Kidney (tissue), 14 donors: ENCODE measurements around the gene HTR2B. TPM values are rescaled to one million over a fixed set of nuclear protein-coding genes. Genes with fewer than 3 reads are reported as not detected.

Experiments used
- DNase-seq, 5 donors: peaks; one replicate each; pipeline ENCODE4 v3.0.0-alpha.2; 2013 to 2020
- FAIRE-seq: peaks from 2 replicates; lab custom pipeline; 2012; peaks lifted over from hg19 to GRCh38; lab: Jason Lieb, UNC
- H3K27ac ChIP-seq, 2 donors: one replicate each; pipeline ENCODE4 v1.7.0; 2013; ENCODE audit warnings: low read depth in 2 of 2, low read length in 2 of 2, inconsistent platforms in 1 of 2
- H3K27me3 ChIP-seq: one replicate; pipeline ENCODE4 v1.7.1; 2013; ENCODE audit warnings: low read length, inconsistent platforms; ENCODE audit not compliant: control insufficient read depth, insufficient read depth
- H3K36me3 ChIP-seq, 3 donors: one replicate each; pipeline versions ENCODE4 v1.7.0 to v1.7.1; 2013; ENCODE audit warnings: low read length in 3 of 3, control low read depth in 1 of 3, inconsistent platforms in 1 of 3; ENCODE audit not compliant: insufficient read depth in 3 of 3, control insufficient read depth in 2 of 3
- H3K4me1 ChIP-seq, 3 donors: one replicate each; pipeline versions ENCODE4 v1.7.0 to v1.7.1; 2013; ENCODE audit warnings: low read length in 3 of 3, inconsistent platforms in 1 of 3, low read depth in 1 of 3; ENCODE audit not compliant: control insufficient read depth in 2 of 3, insufficient read depth in 2 of 3
- H3K4me3 ChIP-seq, 3 donors: one replicate each; pipeline versions ENCODE4 v1.7.0 to v1.8.1; 2013; ENCODE audit warnings: low read length in 3 of 3, control low read depth in 1 of 3, inconsistent platforms in 1 of 3
- H3K9ac ChIP-seq, 3 donors: one replicate each; pipeline versions ENCODE4 v1.7.0 to v1.7.1; 2013; ENCODE audit warnings: low read length in 3 of 3, control low read depth in 1 of 3, inconsistent platforms in 1 of 3
- H3K9me3 ChIP-seq, 3 donors: one replicate each; pipeline versions ENCODE4 v1.7.0 to v1.7.1; 2013; ENCODE audit warnings: low read length in 3 of 3, control low read depth in 1 of 3, inconsistent platforms in 1 of 3; ENCODE audit not compliant: control insufficient read depth in 2 of 3, insufficient read depth in 1 of 3
- intact Hi-C: fragments of 100-400 bp; cut with DNase I; formaldehyde crosslinking; loops from one replicate; pipeline ENCODE4 v1.11.1; 2022
- polyA plus RNA-seq: library from polyadenylated mRNA; stranded (reverse); fragments of 350-450 nt; fragmentation: Illumina TruSeq; extraction: RNeasy Lipid Tissue Mini Kit (QIAGEN cat#74804); gene quantifications from one replicate; pipeline ENCODE4 v1.2.3, GENCODE V29; 2014; ENCODE audit warnings: low read depth, low replicate concordance; ENCODE audit not compliant: insufficient read depth
- total RNA-seq: library from RNA; stranded (reverse); fragmentation: NEBNext Ultra II Directional; extraction: Animal tissue kit (Norgen Biotek cat#: 25700); gene quantifications from one replicate; pipeline ENCODE4 v1.2.1, GENCODE V29; 2021
- TF ChIP-seq, protein P1 (sequence below): IDR thresholded peaks from 3 replicates; pipeline ENCODE4 v1.5.1; 2012; ENCODE audit warnings: mild to moderate bottlenecking, moderate library complexity, borderline replicate concordance; ENCODE audit not compliant: insufficient read depth; ENCODE audit errors: extremely low read depth
- donor health status: control.
- donor health status: control.
- donor health status: control.
- donor health status: control.
- donor health status: control.
- donor health status: DM: yes; HTN: yes; CAD: no.
- donor health status: Normal renal cell carcinoma (clear cell type).

Gene HTR2B
- total and polyA plus RNA-seq, 2 donors from 2014 or later, result 2.0 to 3.0 TPM

DNA sequence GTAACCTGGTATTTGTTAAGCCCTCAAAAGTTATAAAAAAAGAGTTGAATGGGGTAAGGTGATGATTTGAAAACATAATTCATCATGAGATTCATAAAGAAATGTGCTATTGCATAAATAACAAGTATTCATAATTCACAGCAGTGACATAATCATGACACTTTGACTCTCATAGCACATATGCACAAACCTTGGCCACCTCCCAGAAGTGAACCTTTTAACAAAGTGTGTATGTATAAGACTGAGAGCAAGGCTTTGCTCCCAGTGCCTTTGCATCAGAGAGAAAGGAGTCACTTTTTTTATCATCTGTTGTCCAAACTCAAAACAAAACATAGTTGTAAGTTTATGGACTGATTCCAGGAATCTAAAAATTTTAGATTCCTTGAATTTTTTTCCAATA is 15.0 kb upstream of the HTR2B start:
- H3K9me3 ChIP-seq, result no peaks in the 10 kb centered on the region
- TF ChIP-seq, protein P1, sequence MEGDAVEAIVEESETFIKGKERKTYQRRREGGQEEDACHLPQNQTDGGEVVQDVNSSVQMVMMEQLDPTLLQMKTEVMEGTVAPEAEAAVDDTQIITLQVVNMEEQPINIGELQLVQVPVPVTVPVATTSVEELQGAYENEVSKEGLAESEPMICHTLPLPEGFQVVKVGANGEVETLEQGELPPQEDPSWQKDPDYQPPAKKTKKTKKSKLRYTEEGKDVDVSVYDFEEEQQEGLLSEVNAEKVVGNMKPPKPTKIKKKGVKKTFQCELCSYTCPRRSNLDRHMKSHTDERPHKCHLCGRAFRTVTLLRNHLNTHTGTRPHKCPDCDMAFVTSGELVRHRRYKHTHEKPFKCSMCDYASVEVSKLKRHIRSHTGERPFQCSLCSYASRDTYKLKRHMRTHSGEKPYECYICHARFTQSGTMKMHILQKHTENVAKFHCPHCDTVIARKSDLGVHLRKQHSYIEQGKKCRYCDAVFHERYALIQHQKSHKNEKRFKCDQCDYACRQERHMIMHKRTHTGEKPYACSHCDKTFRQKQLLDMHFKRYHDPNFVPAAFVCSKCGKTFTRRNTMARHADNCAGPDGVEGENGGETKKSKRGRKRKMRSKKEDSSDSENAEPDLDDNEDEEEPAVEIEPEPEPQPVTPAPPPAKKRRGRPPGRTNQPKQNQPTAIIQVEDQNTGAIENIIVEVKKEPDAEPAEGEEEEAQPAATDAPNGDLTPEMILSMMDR, result no peak
- no peaks in the 10 kb centered on the region for H3K36me3 ChIP-seq
- no peak overlapping the region for H3K9ac ChIP-seq
- peaks cover 0 to 5% (median 0%) of the 10 kb centered on the region in 3 donors for H3K4me1 ChIP-seq
- H3K27me3 ChIP-seq, result no peaks in the 10 kb centered on the region
- intact Hi-C loops, result no loop called here
- H3K27ac ChIP-seq, result no peak overlapping the region
- DNase-seq (no peak), FAIRE-seq (no peak)
- H3K4me3 ChIP-seq, result no peak overlapping the region

DNA sequence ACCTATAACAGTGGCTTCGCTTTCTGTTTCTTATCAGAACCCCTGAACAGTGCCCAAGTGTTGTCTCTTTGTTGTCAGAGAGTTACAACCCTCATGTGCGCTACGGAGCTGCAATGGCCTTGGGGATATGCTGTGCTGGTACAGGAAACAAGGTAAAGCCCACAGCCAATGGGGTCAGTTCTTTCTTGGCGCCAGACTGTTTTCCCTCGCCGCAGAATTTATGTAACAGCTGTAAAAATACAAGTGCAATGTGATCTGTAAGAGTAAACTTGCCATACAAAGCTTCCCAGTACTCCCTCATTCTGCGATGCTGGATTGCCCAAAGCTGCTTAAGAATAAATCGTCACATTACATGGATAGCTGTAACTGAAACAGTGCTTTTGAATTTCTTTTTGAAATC is 13.9 kb upstream of the HTR2B start:
- Histone ChIP-seq H3K27me3 (no peaks in the 10 kb centered on the region), H3K9ac (peak overlapping the region in 1 of 3 donors; percentile 11), H3K36me3 (no peaks in the 10 kb centered on the region), H3K27ac (no peak overlapping the region), H3K9me3 (no peaks in the 10 kb centered on the region), H3K4me1 (peaks cover 0 to 5% (median 2%) of the 10 kb centered on the region in 3 donors), H3K4me3 (peak overlapping the region in 1 of 3 donors; percentile 30)
- TF ChIP-seq, protein P1, result no peak
- FAIRE-seq, result no peak
- peak in 4 of 5 donors; percentile 86 to 96 (median 92) for DNase-seq
- intact Hi-C loops, result no loop called here

DNA sequence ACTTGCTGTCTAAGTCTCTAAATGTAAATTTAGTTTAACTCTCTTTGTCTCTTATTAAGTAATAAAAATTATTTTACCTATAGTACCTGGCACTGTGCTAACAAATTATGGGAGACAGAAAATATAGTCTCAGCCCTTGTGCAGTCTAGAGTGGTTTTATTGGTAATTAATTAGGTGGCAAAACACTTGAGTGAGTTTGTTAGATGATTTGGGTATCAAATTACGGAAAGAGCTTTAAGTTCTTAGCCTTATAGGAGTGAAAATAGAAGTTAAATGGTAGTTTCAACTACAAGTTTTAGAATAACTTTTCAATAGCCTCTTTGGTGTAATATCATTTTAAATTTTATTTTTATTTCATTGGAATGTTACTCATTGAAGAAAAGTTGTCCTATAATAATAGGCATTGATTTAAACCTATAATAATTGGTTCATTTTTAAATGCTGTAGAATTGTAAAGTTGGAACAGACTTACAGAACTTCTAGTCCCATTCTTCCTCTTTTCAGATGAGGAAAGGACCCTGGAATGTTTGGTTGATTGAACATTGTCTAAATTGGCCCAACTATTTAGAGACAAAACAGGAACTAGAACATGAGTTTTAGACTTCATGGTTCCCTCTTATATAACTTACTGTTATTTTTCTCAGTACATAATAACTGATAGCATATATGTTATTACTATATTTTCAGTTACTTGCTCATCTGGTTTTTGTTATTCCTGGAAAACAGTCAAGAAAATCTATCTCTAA is 10.2 kb upstream of the HTR2B start:
- H3K27ac ChIP-seq, result no peak overlapping the region
- peak; percentile 54 for FAIRE-seq
- H3K27me3 ChIP-seq, result no peaks in the 10 kb centered on the region
- no peaks in the 10 kb centered on the region for H3K9me3 ChIP-seq
- H3K9ac ChIP-seq, result no peak overlapping the region
- TF ChIP-seq, protein P1, result no peak
- no peaks in the 10 kb centered on the region for H3K36me3 ChIP-seq
- H3K4me1 ChIP-seq, result peaks cover 0 to 8% (median 2%) of the 10 kb centered on the region in 3 donors
- H3K4me3 ChIP-seq, result no peak overlapping the region
- peak in 2 of 5 donors; percentile 68 to 74 for DNase-seq
- intact Hi-C loops, result no loop called here
